ENCODE results near the gene TMEM178B.

DNA sequence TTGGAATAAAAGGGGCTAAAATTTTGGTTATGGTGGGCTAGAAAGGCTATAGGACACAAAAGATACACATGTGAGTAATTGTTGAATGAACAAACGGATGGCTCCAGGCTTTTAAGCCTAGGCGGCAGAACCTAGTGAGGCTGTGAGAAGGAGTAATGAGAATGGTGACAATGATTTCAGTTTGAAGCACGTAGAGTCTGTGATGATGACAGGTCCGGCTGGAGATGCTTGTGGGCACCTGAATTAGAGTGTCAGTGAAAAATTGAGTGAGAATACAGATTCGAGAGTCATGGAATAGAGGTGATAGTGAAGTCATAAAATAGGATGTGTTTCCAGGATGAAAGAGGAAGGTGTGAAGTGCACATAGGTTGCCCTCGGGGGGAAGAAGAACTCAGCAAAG, 170.6 kb downstream of the TMEM178B start:
- TF ChIP-seq POLR2A (IDR thresholded peaks at IDR 0.05) (no peak), EP300 (IDR thresholded peaks at IDR 0.05) (no peak)
- TF ChIP-seq, protein P1, sequence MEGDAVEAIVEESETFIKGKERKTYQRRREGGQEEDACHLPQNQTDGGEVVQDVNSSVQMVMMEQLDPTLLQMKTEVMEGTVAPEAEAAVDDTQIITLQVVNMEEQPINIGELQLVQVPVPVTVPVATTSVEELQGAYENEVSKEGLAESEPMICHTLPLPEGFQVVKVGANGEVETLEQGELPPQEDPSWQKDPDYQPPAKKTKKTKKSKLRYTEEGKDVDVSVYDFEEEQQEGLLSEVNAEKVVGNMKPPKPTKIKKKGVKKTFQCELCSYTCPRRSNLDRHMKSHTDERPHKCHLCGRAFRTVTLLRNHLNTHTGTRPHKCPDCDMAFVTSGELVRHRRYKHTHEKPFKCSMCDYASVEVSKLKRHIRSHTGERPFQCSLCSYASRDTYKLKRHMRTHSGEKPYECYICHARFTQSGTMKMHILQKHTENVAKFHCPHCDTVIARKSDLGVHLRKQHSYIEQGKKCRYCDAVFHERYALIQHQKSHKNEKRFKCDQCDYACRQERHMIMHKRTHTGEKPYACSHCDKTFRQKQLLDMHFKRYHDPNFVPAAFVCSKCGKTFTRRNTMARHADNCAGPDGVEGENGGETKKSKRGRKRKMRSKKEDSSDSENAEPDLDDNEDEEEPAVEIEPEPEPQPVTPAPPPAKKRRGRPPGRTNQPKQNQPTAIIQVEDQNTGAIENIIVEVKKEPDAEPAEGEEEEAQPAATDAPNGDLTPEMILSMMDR (IDR thresholded peaks at IDR 0.05) = no peak

All from ovary (tissue), 3 donors.